Gastrocnemius medialis (tissue), 4 donors: ENCODE data around the gene TENT5A. TPM values are rescaled to one million over a fixed set of nuclear protein-coding genes. Genes with fewer than 3 reads are reported as not detected.
"Not testable (repeated sequence)": the region's sequence is repeated elsewhere in the genome, so short reads cannot be mapped to it uniquely, and the experiment has no call there.

Experiments used
- ATAC-seq, 2 donors: fragments of 150-250 bp; one replicate each; pipeline ENCODE4 v1.9.1; 2016
- DNase-seq, 2 donors: peaks; one replicate each; pipeline ENCODE4 v3.0.0-alpha.2; 2019
- H3K27ac ChIP-seq, 4 donors: fragments of 200-600 bp; sonication (generic); 1 replicate in 1 of 4; 2 replicates in 3 of 4; pipeline ENCODE4 v1.5.1; 2016 to 2018; ENCODE audit warnings: mild to moderate bottlenecking in 2 of 4, moderate library complexity in 1 of 4
- H3K27me3 ChIP-seq, 3 donors: fragments of 200-600 bp; sonication (generic) in 2 of 3; 1 replicate in 1 of 3; 2 replicates in 2 of 3; pipeline versions ENCODE4 v1.5.1 to v1.6.0; 2016 to 2019; ENCODE audit warnings: mild to moderate bottlenecking in 1 of 3, moderate library complexity in 1 of 3
- H3K36me3 ChIP-seq, 2 donors: fragments of 200-600 bp; sonication (generic) in 1 of 2; one replicate each; pipeline ENCODE4 v1.5.1; 2017 to 2018
- H3K4me1 ChIP-seq, 2 donors: fragments of 200-600 bp; sonication (generic) in 1 of 2; one replicate each; pipeline ENCODE4 v1.5.1; 2016 to 2017; ENCODE audit warnings: mild to moderate bottlenecking in 2 of 2
- H3K4me3 ChIP-seq, 4 donors: fragments of 200-600 bp; sonication (generic) in 3 of 4; 1 replicate in 1 of 4; 2 replicates in 3 of 4; pipeline ENCODE4 v1.5.1; 2016 to 2019; ENCODE audit warnings: mild to moderate bottlenecking in 2 of 4
- H3K9me3 ChIP-seq, 3 donors: fragments of 200-600 bp; sonication (generic) in 2 of 3; 1 replicate in 1 of 3; 2 replicates in 2 of 3; pipeline ENCODE4 v1.5.1; 2016 to 2019
- POLR2A ChIP-seq, 2 donors: fragments of 450-650 bp; IDR thresholded peaks; one replicate each; pipeline ENCODE4 v1.6.1; 2017; ENCODE audit warnings: antibody characterized with exemption in 2 of 2, mild to moderate bottlenecking in 2 of 2, moderate library complexity in 2 of 2
- in situ Hi-C, 4 donors: fragments of 200-750 bp; cut with MboI; loops; one replicate each; pipeline versions ENCODE4 v1.15.0 to v1.8.0; 2017; ENCODE audit warnings: low sequenced_read_pairs in 4 of 4
- intact Hi-C: fragments of 100-400 bp; cut with DNase I; formaldehyde crosslinking; loops from one replicate; pipeline ENCODE4 v1.15.1; 2023; ENCODE audit warnings: low total_unique reads
- total RNA-seq, 4 donors: library from RNA; depleted of rRNA; stranded (reverse); fragments of >200 nt; gene quantifications; one replicate each; pipeline versions ENCODE4 v1.1.0 to v1.2.3, GENCODE V29; 2016
- TF ChIP-seq, protein P1 (sequence below), 5 experiments: fragments of 450-650 bp in 3 of 5; fragments of 200-600 bp in 2 of 5; sonication (generic) in 2 of 5; IDR thresholded peaks in 4 of 5; conservative IDR thresholded peaks in 1 of 5; 1 replicate in 4 of 5; 2 replicates in 1 of 5; pipeline ENCODE4 v1.5.1; 2016 to 2019; ENCODE audit warnings: antibody characterized with exemption in 5 of 5, mild to moderate bottlenecking in 3 of 5, moderate library complexity in 3 of 5

TENT5A gene
- total RNA-seq, 4 donors from 2014 or later: 2.4 to 3.1 (median 2.8) TPM

DNA sequence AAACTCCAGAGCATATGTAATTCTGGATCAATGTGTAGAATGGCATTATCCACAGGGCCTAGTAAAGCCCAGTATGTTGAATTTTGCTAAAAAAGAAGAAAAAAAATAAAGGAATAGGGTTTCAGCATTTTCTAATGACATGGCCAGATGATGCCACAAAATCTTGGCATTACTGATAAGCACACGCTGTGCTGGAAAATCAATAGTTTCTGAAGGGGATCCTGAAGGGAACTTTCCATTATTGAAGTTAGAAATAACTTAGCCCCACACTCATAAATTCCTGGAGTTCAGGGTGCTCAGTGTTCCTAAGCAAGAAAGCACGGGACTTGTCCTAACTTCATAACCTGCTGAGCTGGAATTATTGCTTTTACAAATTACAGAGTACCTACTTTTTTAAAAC lies 10.8 kb downstream of the TENT5A start:
- H3K4me3 ChIP-seq: no peak overlapping the region
- ATAC-seq: no peak
- no peaks in the 10 kb centered on the region for H3K27me3 ChIP-seq
- no peak for TF ChIP-seq POLR2A (IDR thresholded peaks at IDR 0.05)
- TF ChIP-seq, protein P1, sequence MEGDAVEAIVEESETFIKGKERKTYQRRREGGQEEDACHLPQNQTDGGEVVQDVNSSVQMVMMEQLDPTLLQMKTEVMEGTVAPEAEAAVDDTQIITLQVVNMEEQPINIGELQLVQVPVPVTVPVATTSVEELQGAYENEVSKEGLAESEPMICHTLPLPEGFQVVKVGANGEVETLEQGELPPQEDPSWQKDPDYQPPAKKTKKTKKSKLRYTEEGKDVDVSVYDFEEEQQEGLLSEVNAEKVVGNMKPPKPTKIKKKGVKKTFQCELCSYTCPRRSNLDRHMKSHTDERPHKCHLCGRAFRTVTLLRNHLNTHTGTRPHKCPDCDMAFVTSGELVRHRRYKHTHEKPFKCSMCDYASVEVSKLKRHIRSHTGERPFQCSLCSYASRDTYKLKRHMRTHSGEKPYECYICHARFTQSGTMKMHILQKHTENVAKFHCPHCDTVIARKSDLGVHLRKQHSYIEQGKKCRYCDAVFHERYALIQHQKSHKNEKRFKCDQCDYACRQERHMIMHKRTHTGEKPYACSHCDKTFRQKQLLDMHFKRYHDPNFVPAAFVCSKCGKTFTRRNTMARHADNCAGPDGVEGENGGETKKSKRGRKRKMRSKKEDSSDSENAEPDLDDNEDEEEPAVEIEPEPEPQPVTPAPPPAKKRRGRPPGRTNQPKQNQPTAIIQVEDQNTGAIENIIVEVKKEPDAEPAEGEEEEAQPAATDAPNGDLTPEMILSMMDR (IDR thresholded peaks at IDR 0.05 in 4 of 5, conservative IDR thresholded peaks at IDR 0.05 in 1 of 5): no peak
- no peaks in the 10 kb centered on the region for H3K36me3 ChIP-seq
- DNase-seq: no peak
- H3K4me1 ChIP-seq: peaks cover 0 to 10% of the 10 kb centered on the region in 2 donors
- no peak overlapping the region for H3K27ac ChIP-seq
- intact Hi-C loops: no loop called here
- in situ Hi-C loops: no loop called here
- no peaks in the 10 kb centered on the region for H3K9me3 ChIP-seq

DNA sequence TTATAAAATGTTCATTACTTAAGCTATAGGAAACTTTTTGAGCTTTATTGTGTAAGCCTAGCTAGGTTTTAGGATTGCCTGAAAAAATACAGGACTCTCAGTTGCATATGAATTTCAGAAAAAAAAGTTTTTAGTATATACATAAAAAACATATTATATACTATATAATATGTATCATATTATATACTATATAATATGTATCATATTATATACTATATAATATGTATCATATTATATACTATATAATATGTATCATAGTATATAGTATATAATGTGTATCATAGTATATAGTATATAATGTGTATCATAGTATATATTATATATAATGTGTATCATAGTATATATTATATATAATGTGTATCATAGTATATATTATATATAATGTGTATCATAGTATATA lies 11.9 kb downstream of the TENT5A start:
- intact Hi-C loops, ATAC-seq, in situ Hi-C loops: not testable (repeated sequence)

DNA sequence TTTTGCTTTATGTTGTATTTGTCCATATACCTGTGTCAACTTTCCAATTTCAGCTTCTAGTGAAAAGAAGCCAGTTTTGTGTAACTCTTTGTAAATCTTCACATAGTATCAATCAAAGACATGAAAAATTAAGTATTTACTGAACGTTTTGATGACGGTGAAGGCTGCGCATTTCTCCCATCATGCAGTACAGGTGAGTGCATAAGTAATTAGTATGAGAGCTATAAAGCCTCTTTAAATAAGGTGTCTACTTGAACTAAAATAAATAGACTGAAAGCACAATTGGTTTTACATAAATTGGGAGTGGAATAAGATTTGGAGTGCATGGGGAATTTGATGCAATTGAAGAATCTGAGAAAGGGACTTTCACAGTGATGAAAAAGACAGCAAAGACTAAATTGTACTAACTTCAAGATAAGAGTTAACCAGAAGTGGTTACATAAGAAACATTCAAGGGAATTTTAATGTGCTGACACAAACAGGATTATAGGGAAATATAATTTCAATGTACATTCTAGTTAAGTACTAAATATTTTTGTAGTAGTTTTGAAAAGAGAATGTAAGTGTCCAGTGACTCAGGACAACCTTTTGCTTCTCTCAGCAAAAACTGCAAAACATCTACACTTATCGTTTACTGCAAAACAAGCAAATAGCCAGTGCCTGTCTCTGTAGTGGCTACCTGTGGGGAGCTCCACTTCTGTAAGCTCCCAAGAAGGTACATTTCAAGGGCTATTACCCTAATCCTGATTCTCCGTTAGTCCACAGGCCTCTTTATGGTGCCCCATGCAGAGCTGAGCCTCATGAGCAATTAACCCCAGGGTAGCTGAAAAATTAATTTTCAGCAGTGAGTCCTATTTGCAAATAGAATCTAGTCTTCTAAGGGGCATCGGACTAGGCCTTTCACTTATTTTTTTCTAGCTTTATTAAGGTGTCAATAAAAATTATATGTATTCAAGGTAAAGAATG lies 13.0 kb downstream of the TENT5A start:
- in situ Hi-C loops (no loop called here), intact Hi-C loops (loop anchor here (5.0 kb wide), 1 partner anchor 57 kb away; no protein-coding TSS in a partner anchor)
- no peak for DNase-seq
- H3K9me3 ChIP-seq: no peaks in the 10 kb centered on the region
- TF ChIP-seq, protein P1 (IDR thresholded peaks at IDR 0.05 in 4 of 5, conservative IDR thresholded peaks at IDR 0.05 in 1 of 5): no peak
- TF ChIP-seq POLR2A (IDR thresholded peaks at IDR 0.05): no peak
- no peaks in the 10 kb centered on the region for H3K27me3 ChIP-seq
- H3K4me1 ChIP-seq: no peaks in the 10 kb centered on the region
- ATAC-seq: no peak
- no peak overlapping the region for H3K27ac ChIP-seq
- H3K4me3 ChIP-seq: no peak overlapping the region
- no peaks in the 10 kb centered on the region for H3K36me3 ChIP-seq

More for the DNA sequence above, 11.9 kb downstream of the TENT5A start:
- H3K9me3 ChIP-seq, H3K27me3 ChIP-seq, DNase-seq, H3K36me3 ChIP-seq, H3K4me1 ChIP-seq, H3K4me3 ChIP-seq, H3K27ac ChIP-seq: not testable (repeated sequence)

DNA sequence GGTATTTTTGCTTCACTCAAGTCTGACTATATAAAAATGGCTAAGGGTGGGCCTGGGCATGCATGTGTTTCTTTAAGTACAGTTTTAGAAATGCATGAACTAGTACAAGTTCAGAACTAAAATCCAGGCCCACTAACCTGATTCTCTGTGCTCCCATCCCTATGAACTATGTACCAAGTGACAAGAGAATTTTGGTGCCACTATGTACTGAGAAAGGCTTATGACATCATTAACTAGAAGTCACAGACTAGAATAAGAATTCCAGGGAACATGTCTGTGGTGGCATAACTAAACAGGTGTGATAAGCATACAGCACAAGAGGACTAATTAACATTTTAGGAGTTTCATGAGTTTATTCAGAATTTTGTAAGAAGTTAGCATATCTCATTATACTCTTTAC lies 16.1 kb downstream of the TENT5A start:
- H3K36me3 ChIP-seq: no peaks in the 10 kb centered on the region
- in situ Hi-C loops (no loop called here), intact Hi-C loops (loop anchor here (5.0 kb wide), 1 partner anchor 54 kb away; no protein-coding TSS in a partner anchor)
- no peaks in the 10 kb centered on the region for H3K9me3 ChIP-seq
- H3K27me3 ChIP-seq: no peaks in the 10 kb centered on the region
- DNase-seq (no peak), ATAC-seq (no peak)
- H3K4me1 ChIP-seq: no peaks in the 10 kb centered on the region
- TF ChIP-seq POLR2A (IDR thresholded peaks at IDR 0.05): no peak
- TF ChIP-seq, protein P1 (IDR thresholded peaks at IDR 0.05 in 4 of 5, conservative IDR thresholded peaks at IDR 0.05 in 1 of 5): no peak
- no peak overlapping the region for H3K4me3 ChIP-seq
- no peak overlapping the region for H3K27ac ChIP-seq

DNA sequence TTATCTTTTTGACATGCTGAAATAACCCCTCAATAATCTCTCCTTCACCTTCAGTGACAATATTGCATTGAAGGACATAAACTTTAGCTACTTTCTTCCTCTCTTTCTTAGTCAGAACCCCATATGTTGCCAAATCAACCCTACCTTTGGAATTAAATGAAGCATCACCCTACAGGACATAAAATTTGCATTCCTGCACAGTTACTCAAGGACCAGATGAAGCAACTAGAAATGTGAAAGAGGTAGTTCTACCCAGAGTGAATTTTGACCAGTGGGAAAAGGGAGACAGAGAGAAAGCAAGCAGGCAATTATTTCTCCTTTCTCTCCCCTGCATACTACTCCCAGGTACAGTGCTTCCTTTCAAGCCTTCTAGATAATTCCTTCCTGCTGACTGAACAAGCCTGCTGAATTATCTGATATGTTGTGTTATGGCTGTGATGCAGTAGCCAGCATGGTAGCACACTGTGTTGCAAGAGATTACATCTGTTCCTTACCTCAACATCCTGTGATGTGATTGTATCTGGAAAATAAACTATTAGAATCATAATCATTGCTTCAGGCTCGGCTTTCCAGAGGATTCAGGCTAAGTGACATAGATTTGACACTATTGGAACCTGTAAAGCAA lies 16.6 kb downstream of the TENT5A start:
- no peak for TF ChIP-seq POLR2A (IDR thresholded peaks at IDR 0.05)
- TF ChIP-seq, protein P1 (IDR thresholded peaks at IDR 0.05 in 4 of 5, conservative IDR thresholded peaks at IDR 0.05 in 1 of 5): no peak
- intact Hi-C loops: loop anchor here (5.0 kb wide), 1 partner anchor 54 kb away; no protein-coding TSS in a partner anchor
- H3K9me3 ChIP-seq: no peaks in the 10 kb centered on the region
- no peaks in the 10 kb centered on the region for H3K27me3 ChIP-seq
- no peaks in the 10 kb centered on the region for H3K36me3 ChIP-seq
- no peak overlapping the region for H3K27ac ChIP-seq
- ATAC-seq (no peak), DNase-seq (no peak)
- H3K4me1 ChIP-seq: no peaks in the 10 kb centered on the region
- in situ Hi-C loops: no loop called here
- H3K4me3 ChIP-seq: no peak overlapping the region
